Measurements from ENCODE around the gene FKBP7. TPM values are rescaled to one million over a fixed set of nuclear protein-coding genes. Genes with fewer than 3 reads are reported as not detected.
"Not testable (repeated sequence)": the region's sequence is repeated elsewhere in the genome, so short reads cannot be mapped to it uniquely, and the experiment has no call there.

Gene FKBP7
- 109 TPM for total RNA-seq (ENCODE audit: insufficient read depth, low replicate concordance)

GRCh38 chr2:178478439-178479274 is at the start of gene FKBP7:
FKBP7 (minus strand) TSS chr2:178478600; CDS start chr2:178478499, 101 bp downstream.
- peak; percentile 91 for DNase-seq (ENCODE audit: low spot score)

GRCh38 chr2:178527592-178527991 is 49.2 kb upstream of the FKBP7 start:
- DNase-seq (ENCODE audit: low spot score): no peak

- DNase-seq (ENCODE audit: low spot score): no peak
Measured at GRCh38 chr2:178526256-178526655, 47.9 kb upstream of the FKBP7 start.

GRCh38 chr2:178525460-178525859 is 47.1 kb upstream of the FKBP7 start:
- not testable (repeated sequence) for DNase-seq (ENCODE audit: low spot score)

- not testable (repeated sequence) for DNase-seq (ENCODE audit: low spot score)
Measured at GRCh38 chr2:178525010-178525409, 46.6 kb upstream of the FKBP7 start.

- no peak for DNase-seq (ENCODE audit: low spot score)
Measured at GRCh38 chr2:178523596-178524134, 45.3 kb upstream of the FKBP7 start.

- peak; percentile 85 for DNase-seq (ENCODE audit: low spot score)
Measured at GRCh38 chr2:178522950-178523595, 44.7 kb upstream of the FKBP7 start.

GRCh38 chr2:178521304-178522150 is 43.1 kb upstream of the FKBP7 start:
- no peak for DNase-seq (ENCODE audit: low spot score)

- no peak for DNase-seq (ENCODE audit: low spot score)
Measured at GRCh38 chr2:178517496-178517895, 39.1 kb upstream of the FKBP7 start.

GRCh38 chr2:178514664-178515063 is 36.3 kb upstream of the FKBP7 start:
- DNase-seq (ENCODE audit: low spot score): no peak

- DNase-seq (ENCODE audit: low spot score): no peak
Measured at GRCh38 chr2:178513876-178514275, 35.5 kb upstream of the FKBP7 start.

- no peak for DNase-seq (ENCODE audit: low spot score)
Measured at GRCh38 chr2:178512484-178512883, 34.1 kb upstream of the FKBP7 start.

GRCh38 chr2:178510384-178510783 is 32.0 kb upstream of the FKBP7 start:
- no peak for DNase-seq (ENCODE audit: low spot score)

GRCh38 chr2:178508646-178509045 is 30.2 kb upstream of the FKBP7 start:
- no peak for DNase-seq (ENCODE audit: low spot score)

GRCh38 chr2:178506949-178507348 is 28.5 kb upstream of the FKBP7 start:
- DNase-seq (ENCODE audit: low spot score): no peak

- DNase-seq (ENCODE audit: low spot score): no peak
Measured at GRCh38 chr2:178506524-178506923, 28.1 kb upstream of the FKBP7 start.

GRCh38 chr2:178506101-178506500 is 27.7 kb upstream of the FKBP7 start:
- no peak for DNase-seq (ENCODE audit: low spot score)

GRCh38 chr2:178502751-178503150 is 24.4 kb upstream of the FKBP7 start:
- no peak for DNase-seq (ENCODE audit: low spot score)

- no peak for DNase-seq (ENCODE audit: low spot score)
Measured at GRCh38 chr2:178499640-178500039, 21.2 kb upstream of the FKBP7 start.

- DNase-seq (ENCODE audit: low spot score): no peak
Measured at GRCh38 chr2:178498137-178498536, 19.7 kb upstream of the FKBP7 start.

GRCh38 chr2:178496049-178496448 is 17.6 kb upstream of the FKBP7 start:
- DNase-seq (ENCODE audit: low spot score): no peak

GRCh38 chr2:178491612-178492011 is 13.2 kb upstream of the FKBP7 start:
- no peak for DNase-seq (ENCODE audit: low spot score)

Measured in umbilical cord (tissue), 2 donors.